ENCODE measurements around the gene AMY1C.
"Not testable (repeated sequence)": the region's sequence is repeated elsewhere in the genome, so short reads cannot be mapped to it uniquely, and the experiment has no call there.

AMY1C gene

DNA sequence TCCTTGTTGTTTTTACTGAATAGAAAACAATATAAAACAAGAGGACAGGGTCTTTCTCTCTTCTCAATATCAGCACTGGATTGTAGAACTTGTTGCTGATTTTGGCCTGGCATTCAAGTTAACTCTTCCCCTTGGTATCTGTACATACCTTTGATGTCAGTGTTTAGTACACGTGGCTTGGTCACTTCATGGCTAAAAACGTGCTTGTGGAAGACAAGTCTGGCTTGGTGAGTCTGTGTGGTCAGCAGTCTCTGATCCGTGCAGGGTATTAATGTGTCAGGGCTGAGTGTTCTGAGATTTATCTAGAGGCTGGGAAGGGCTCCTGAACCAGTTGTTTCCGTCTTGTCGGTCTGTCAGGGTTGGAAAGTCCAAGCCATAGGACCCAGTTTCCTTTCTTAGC, at the start of gene AMY1C:
Gene AMY1C, plus strand, starts transcription at position 301 of the 400 bp plus-strand sequence. CDS start 572 bp downstream, outside the sequence.
- H3K4me3 ChIP-seq (ENCODE audit: low read length) = not testable (repeated sequence)

DNA sequence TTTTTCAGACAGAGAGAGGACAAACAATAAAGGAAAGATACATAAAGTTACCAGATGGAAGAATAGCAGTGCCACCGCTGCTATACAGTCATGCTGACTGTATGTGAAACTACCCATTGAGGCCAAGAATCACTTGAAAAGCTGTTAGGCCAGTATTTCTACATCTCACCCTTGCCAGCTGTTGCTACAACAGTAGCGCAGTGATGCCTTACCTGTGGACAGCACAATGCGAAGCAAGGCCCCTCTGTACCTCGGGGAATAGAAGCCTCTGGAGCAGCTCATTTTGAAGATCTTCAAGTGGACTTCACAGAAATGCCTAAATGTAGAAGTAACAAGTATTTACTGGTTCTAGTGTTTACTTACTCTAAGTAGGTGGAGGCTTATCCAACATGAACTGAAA, 49.0 kb upstream of the AMY1C start:
- H3K4me3 ChIP-seq (ENCODE audit: low read length) = not testable (repeated sequence)

DNA sequence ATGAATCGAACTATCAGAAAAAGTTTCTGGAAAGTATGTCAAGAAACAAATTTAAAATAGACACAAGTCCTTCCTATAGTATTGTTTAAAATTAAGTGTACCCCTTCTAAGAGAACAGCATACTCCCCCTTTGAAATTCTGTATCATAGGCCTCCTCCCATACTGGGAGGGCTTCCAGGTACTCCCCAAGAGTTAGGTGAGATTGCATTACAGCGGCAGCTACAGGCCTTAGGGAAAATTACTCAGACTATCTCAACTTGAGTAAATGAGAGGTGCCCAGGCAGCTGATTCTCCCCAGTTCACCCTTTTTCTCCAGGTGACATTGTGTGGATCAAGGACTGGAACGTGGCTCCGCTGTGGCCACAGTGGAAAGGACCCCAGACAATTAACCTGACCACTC, 48.4 kb upstream of the AMY1C start:
- not testable (repeated sequence) for H3K4me3 ChIP-seq (ENCODE audit: low read length)

DNA sequence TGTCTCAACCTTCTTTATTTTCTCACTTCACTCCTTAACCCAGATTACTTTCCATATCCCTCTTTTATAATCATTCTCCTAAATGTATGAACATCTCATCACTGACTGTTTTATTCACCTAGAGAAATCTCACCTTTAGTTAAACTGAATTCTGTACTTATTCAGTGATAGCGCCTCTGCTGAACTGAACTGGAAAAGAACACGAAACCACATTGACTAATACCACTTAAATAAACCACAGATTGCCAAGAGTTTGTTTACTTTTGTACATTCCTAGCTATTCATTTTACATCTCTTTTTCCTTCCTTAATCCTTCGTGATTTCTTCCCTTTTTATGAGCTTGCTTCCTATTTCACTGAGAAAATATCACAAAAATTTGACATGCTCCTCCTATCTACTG, 42.0 kb upstream of the AMY1C start:
- not testable (repeated sequence) for H3K4me3 ChIP-seq (ENCODE audit: low read length)

DNA sequence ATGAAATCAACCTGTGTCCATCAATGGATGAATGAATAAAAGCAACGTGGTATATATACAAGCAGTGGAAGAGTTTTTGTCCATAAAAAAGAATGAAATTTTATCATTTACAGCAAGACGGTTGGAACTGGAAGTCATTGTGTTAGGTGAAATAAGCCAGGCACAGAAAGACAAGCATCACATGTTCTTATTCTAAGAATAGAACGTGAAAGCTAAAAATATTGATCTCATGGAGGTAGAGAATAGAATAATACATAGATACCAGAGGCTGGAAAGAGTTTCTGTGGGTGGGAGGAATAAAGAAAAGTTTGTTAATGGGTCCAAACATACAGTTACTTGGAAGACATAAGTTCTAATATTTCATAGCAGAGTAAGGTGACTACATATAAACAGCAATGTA, 39.3 kb upstream of the AMY1C start:
- not testable (repeated sequence) for H3K4me3 ChIP-seq (ENCODE audit: low read length)

DNA sequence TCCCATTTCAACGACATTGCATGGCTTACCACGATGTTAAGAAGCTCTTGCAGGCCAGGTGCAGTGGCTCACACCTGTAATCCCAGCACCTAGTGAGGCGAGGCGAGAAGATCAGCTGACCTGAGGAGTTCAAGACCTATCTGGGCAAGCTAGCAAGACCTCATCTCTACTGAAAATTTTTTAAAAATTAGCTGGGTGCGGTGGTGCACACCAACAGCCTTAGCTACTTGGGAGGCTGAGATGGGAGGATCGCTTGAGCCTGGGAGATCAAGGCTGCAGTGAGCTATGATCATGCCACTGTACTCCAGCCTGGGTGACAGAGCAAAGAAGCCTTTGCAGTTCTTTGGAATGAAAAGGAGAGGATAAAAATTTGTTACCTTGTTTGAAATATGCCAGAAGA, 32.3 kb upstream of the AMY1C start:
- not testable (repeated sequence) for H3K4me3 ChIP-seq (ENCODE audit: low read length)

DNA sequence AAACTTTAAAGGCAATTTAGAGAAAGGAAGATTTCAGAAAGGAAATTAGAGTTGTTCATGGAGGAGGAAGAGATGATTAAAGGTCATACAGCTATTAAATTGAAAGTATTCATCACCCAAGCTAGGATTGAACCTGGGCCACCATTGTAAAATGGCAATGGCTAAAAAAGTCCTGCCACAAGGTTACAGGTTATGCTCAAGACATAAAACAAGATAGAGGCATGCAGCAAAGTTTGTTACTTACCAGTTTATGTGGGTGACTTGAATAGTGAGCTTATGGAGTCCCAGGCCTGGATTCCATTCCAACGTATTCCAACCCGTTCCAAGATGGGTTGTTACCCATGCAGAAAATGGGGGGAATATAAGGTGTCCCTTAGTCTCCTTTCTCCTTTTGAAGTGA, 28.2 kb upstream of the AMY1C start:
- not testable (repeated sequence) for H3K4me3 ChIP-seq (ENCODE audit: low read length)

DNA sequence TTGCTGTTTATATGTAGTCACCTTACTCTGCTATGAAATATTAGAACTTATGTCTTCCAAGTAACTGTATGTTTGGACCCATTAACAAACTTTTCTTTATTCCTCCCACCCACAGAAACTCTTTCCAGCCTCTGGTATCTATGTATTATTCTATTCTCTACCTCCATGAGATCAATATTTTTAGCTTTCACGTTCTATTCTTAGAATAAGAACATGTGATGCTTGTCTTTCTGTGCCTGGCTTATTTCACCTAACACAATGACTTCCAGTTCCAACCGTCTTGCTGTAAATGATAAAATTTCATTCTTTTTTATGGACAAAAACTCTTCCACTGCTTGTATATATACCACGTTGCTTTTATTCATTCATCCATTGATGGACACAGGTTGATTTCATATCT, 14.4 kb upstream of the AMY1C start:
- not testable (repeated sequence) for H3K4me3 ChIP-seq (ENCODE audit: low read length)

DNA sequence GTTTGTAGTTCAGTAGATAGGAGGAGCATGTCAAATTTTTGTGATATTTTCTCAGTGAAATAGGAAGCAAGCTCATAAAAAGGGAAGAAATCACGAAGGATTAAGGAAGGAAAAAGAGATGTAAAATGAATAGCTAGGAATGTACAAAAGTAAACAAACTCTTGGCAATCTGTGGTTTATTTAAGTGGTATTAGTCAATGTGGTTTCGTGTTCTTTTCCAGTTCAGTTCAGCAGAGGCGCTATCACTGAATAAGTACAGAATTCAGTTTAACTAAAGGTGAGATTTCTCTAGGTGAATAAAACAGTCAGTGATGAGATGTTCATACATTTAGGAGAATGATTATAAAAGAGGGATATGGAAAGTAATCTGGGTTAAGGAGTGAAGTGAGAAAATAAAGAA, 11.7 kb upstream of the AMY1C start:
- not testable (repeated sequence) for H3K4me3 ChIP-seq (ENCODE audit: low read length)

DNA sequence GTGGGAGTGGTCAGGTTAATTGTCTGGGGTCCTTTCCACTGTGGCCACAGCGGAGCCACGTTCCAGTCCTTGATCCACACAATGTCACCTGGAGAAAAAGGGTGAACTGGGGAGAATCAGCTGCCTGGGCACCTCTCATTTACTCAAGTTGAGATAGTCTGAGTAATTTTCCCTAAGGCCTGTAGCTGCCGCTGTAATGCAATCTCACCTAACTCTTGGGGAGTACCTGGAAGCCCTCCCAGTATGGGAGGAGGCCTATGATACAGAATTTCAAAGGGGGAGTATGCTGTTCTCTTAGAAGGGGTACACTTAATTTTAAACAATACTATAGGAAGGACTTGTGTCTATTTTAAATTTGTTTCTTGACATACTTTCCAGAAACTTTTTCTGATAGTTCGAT, 5.2 kb upstream of the AMY1C start:
- not testable (repeated sequence) for H3K4me3 ChIP-seq (ENCODE audit: low read length)

DNA sequence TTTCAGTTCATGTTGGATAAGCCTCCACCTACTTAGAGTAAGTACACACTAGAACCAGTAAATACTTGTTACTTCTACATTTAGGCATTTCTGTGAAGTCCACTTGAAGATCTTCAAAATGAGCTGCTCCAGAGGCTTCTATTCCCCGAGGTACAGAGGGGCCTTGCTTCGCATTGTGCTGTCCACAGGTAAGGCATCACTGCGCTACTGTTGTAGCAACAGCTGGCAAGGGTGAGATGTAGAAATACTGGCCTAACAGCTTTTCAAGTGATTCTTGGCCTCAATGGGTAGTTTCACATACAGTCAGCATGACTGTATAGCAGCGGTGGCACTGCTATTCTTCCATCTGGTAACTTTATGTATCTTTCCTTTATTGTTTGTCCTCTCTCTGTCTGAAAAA, 4.7 kb upstream of the AMY1C start:
- not testable (repeated sequence) for H3K4me3 ChIP-seq (ENCODE audit: low read length)

DNA sequence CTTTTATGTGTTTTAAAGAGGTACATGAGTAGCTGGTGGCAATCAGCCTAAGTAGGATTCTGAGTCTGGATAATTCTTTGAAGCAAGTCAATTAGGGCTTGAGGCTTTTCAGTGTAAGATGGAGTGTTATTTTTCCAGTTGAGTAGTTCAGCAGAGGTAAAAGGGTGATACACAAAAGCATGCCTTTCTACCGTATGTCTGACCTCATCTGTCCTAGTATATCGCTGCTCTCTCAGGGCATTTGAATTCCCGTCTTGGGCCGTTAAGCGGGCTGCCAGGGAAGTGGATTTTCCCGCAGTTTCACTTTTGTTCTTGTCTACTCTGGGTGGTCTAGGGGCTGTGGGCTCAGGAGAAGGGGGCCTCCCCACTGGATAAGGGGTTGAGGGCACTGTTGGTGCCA, 1.4 kb upstream of the AMY1C start:
- H3K4me3 ChIP-seq (ENCODE audit: low read length) = not testable (repeated sequence)

DNA sequence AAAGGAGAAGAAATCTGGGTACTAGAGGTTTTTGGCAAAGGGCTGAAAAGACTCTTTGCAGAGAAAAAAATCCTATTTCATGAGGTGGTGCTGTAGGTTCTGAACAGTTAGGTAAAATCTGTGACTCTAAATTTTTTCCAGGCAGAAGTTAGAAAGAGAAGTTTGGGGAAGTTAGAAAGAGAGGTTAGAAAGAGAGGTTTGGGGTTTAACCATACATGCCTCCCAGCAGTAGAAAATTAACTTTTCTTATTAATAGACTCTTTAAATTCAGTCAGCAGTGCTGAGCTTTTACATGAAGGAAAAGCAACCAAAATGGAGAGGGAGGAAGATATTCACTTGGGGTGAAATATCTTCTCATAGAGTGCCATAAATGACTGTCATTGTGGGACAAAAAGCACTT, 12.2 kb downstream of the AMY1C start:
- no peak for TF ChIP-seq ZNF274 (IDR thresholded peaks at IDR 0.05; ENCODE audit: low read depth, low read length)
- no peak overlapping the region for H3K4me3 ChIP-seq (ENCODE audit: low read length)

DNA sequence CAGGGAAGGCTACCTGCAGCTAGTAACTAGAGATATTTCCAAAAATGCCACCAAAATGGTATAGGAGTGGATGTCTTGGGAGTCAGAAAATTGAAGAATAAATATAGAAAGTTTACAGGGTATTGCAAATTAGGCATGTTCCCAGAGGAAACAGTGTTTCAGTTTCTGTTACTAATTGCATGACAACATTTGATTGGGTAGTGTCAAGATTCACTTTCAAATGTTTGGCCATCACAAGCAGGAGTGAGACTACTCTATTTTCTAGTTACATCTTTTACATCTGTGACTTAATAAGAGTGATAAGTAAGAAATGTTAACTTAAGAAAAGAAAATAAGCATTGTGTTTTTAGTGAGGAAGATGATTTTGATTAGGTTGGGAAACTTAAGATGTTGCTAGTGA, 30.2 kb downstream of the AMY1C start:
- no peak overlapping the region for H3K4me3 ChIP-seq (ENCODE audit: low read length)
- no peak for TF ChIP-seq ZNF274 (IDR thresholded peaks at IDR 0.05; ENCODE audit: low read depth, low read length)

DNA sequence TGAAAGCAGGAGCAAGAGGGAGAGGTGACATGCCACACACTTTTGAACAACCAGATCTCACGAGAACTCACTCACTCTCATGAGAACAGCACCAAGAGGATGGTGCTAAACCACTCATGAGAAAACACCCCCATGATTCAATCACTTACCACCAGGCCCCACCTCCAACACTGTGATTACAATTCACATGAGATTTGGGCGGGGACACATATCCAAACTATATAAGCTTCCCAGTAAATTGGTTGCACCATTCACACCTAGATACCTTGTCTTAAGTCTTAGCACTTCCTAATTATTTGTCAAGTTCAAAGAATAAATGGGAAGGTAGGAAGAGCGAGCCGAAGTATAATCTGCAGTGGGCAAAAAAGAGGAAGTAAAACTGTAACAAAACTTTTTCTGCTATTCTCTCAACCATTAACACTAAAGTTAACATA, 34.3 kb downstream of the AMY1C start:
- TF ChIP-seq ZNF274 (IDR thresholded peaks at IDR 0.05; ENCODE audit: low read depth, low read length) = no peak
- no peak overlapping the region for H3K4me3 ChIP-seq (ENCODE audit: low read length)

DNA sequence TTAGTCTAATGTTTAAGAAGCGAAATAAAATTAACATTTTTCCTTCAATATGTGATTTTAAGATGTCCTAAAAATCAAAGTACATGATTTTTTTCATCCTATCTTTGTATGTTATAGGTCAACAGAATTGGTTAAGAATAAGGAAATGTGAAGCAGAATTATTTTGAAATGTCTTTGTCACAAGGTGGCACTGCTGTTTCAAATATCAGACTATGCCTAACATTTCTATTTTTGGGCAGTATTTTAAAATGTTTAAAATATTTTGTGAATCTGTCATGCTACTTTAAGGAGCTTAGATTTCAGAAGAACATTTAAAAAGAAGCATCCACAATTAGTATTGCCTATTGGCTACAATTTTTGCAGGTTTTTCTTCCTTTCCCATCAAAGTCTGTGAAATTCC, 38.7 kb downstream of the AMY1C start:
- TF ChIP-seq ZNF274 (IDR thresholded peaks at IDR 0.05; ENCODE audit: low read depth, low read length) = no peak
- no peak overlapping the region for H3K4me3 ChIP-seq (ENCODE audit: low read length)

DNA sequence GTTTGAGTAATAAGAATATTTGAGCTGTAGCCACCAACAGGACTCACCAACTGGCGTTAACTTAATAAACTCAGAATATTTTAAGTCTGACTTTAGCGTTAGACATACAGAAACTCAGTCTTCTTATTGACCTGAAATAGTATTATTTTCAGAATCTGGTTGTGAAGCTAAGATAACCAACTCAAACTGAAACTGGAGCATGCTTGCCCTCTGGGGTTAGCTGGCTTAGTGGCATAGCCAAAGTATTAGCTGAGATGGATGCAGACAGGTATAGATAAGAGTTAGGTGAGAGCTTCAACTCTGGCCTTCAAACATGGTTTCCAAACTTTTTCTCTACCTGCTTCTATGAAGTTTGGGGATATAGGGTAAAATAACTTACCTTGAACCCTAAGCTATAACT, 40.5 kb downstream of the AMY1C start:
- H3K4me3 ChIP-seq (ENCODE audit: low read length) = no peak overlapping the region
- TF ChIP-seq ZNF274 (IDR thresholded peaks at IDR 0.05; ENCODE audit: low read depth, low read length) = no peak
